HG03045 (cell line): ENCODE results near the gene ZNF597.

ENCODE experiments used
- ATAC-seq: cut with Tn5 transposase; IDR thresholded peaks from one replicate; pipeline ENCODE4 v1.9.1; 2021; ENCODE audit warnings: mild to moderate bottlenecking, moderate library complexity; ENCODE audit not compliant: unreplicated experiment

ZNF597 gene

GRCh38 chr16:3443108-3444031 is at the start of gene ZNF597, which contains the start of gene NAA60:
ZNF597 (minus strand) TSS chr16:3443504; CDS start chr16:3443153, 351 bp downstream.
NAA60 (plus strand) TSS chr16:3443680; CDS start chr16:3476228, 32,548 bp downstream.
- peak; percentile 90 for ATAC-seq

GRCh38 chr16:3492356-3492755 is 49.1 kb upstream of the ZNF597 start:
- no peak for ATAC-seq

GRCh38 chr16:3490911-3491629 is 47.8 kb upstream of the ZNF597 start:
- no peak for ATAC-seq

- ATAC-seq = no peak
These were observed 45.5 kb upstream of the ZNF597 start for GRCh38 chr16:3488801-3489200.

- ATAC-seq = no peak
These were observed 44.5 kb upstream of the ZNF597 start for GRCh38 chr16:3487521-3488410.

- ATAC-seq = no peak
These were observed 43.4 kb upstream of the ZNF597 start for GRCh38 chr16:3486506-3487215.

- ATAC-seq = no peak
These were observed 42.7 kb upstream of the ZNF597 start for GRCh38 chr16:3485821-3486505.

- no peak for ATAC-seq
These were observed 41.9 kb upstream of the ZNF597 start for GRCh38 chr16:3485097-3485745.

- ATAC-seq = no peak
These were observed 41.2 kb upstream of the ZNF597 start for GRCh38 chr16:3484318-3485096.

- no peak for ATAC-seq
These were observed 39.4 kb upstream of the ZNF597 start for GRCh38 chr16:3482659-3483241.

GRCh38 chr16:3481696-3482658 is 38.7 kb upstream of the ZNF597 start:
- no peak for ATAC-seq

- no peak for ATAC-seq
These were observed 37.8 kb upstream of the ZNF597 start for GRCh38 chr16:3480901-3481695.

GRCh38 chr16:3479654-3480216 is 36.4 kb upstream of the ZNF597 start:
- no peak for ATAC-seq

- no peak for ATAC-seq
These were observed 35.1 kb upstream of the ZNF597 start for GRCh38 chr16:3478242-3478925.

- no peak for ATAC-seq
These were observed 33.1 kb upstream of the ZNF597 start for GRCh38 chr16:3476409-3476808.
